DMS114 treated with DMSO at 0.1 percent for 48 hours (cell line): ENCODE data around the gene SHC4.
"Not testable (repeated sequence)": the region's sequence is repeated elsewhere in the genome, so short reads cannot be mapped to it uniquely, and the experiment has no call there.

Source experiments
- DNase-seq: peaks from one replicate; lab custom pipeline; 2025; ENCODE audit not compliant: unreplicated experiment; lab: John Stamatoyannopoulos, UW

The SHC4 gene

DNA sequence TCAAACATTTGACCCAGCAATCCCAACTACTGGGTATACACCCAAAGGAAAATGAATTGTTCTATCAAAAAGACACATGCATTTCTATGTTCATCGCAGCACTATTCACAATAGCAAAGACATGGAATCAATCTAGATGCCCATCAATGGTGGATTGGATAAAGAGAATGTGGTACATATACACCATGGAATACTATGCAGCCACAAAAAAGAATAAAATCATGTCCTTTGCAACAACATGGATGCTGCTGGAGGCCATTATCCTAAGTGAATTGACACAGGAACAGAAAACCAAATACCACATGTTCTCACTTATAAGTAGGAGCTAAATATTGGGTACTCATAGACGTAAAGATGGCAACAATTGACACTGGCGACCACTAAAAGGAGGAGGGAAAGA, 109.3 kb downstream of the SHC4 start:
- not testable (repeated sequence) for DNase-seq

DNA sequence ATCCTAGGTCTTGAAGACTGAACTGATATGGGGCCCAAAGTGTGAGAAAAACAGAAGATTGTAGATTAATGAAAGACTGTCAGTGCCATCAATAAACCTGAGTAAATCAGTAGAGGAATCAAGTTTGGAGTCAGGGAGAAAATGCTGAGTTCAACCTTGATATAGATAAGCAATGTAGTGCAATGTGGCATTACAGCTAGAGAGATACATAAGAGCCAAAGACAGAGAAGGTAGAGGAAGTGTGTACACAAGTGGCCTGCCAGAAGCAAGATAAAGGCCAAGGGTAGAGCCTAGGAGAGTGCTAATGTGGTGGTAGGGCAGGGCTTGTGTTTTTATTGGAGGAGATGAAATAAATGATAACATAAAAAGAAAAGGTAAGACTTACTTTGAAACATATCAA, 111.8 kb downstream of the SHC4 start:
- DNase-seq: no peak

DNA sequence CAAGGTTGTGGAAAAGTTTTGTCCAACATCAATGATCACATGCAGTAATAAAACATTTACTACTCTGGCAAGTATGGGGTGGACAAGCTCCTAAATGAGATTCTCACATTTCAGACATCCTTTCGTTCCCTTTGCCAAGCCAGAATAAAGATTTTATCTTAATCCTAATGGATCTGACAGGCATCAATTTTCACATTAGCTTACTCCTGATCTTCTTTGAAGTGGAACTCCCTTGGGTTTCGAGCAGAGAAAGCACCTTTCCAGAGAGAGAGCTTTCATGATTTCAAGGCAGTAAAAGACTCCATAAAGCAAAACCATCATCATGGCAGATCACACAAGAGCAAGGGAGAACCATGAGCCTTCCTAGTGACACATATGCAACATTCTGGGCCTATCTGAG, 113.1 kb downstream of the SHC4 start:
- no peak for DNase-seq

DNA sequence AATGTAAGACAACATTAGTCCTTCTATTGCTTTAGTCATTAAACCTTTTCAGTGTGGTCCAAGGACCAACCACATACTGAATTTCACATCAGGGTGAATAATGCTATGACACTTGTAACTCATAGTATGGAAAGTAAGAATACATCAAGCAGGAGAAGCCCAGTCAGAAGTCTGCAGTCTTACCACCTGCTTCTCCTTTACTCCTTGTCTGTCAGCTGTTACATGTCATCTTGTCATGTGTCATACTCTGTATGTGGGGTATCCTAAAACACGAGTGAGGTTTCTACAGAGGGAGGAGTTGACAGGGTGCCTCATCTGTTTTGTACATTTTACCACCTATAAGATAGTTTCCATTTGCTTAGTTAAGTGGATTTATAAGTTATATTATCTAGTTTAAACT, 118.6 kb downstream of the SHC4 start:
- no peak for DNase-seq

DNA sequence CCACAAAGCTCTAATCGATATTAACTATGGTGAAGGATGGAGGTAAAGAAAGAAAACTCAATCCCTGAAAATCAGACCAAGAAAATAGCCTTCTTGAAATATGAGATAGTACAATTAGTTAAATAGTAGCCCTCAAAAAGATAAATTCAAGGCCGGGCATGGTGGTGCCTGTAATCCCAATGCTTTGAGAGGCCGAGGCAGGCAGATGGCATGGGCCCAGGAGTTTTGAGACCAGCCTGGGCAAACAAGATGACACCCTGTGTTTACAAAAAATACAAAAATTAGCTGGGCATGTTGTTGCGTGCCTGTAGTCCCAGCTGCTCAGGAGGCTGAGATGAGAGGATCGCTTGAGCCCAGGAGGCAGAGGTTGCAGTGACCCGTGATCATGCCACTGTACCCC, 121.2 kb downstream of the SHC4 start:
- DNase-seq: no peak

DNA sequence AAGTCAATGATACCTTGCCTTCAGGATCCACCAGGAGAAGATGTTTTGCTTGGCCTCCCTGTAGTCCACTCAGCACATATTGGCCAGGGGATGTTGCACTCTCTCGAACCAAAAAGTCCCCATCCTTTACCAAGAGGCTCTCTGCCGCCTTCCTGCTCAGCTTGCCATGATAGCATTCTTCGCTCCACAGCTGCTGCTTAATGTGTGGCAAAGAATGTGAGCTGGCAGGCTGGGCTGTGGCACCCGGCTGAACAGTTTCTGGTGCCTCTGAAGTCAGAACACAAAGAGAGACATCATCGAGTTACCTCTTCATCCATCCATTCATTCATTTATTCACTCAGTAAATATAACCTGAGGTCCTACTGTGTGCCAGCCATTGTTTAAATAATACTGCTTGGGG, 129.0 kb downstream of the SHC4 start:
- DNase-seq: no peak

DNA sequence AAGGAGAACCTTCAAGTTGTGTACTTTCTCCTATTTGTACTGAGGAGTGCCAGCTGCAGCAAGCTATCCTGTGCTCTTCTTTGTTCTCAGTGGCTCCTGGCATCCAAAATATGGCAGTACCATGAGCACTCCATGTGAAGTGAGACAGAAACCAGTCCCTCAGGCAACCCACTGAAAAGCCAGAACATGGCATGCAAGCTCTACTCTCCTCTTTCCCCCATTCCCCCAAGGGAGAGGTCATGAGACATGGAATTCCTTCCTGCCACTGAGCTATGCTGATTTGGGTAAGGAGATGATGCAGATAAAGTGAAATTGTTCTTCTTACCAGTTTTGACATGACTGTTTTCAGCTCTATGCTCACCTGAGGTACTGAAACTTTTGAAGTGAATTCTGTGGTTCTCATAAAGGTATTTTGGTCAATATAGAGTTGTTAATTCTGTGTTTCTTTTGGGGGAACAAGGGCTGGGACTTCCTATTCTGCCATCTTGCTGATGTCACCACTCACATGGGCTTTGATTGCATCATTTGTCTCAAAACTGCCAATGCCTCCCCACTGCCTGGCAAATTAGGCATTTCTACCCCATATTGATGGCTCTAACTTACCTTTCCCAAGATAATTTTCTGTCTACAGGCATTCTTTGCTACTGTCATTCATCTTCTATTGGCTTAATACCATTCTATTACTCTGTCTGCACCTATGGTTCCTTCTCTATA, 130.0 kb downstream of the SHC4 start:
- DNase-seq: no peak

DNA sequence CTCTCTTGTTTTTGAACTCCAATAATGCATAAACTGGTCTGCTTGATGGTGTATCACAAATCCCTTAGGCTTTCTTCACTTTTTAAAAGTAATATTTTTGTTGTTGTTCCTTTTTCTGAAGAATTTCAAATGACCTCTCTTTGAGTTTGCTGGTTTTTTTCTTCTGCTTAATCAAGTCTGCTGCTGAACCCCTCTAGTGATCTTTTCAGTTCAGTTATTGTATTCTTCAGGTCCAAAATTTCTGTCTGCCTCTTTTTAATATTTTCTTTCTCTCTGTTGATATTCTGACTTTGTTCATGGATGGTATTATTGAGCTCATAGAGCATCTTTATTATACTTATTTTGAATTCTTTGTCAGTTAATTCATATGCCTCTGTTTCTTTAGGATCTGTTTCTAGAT, 131.1 kb downstream of the SHC4 start:
- no peak for DNase-seq

DNA sequence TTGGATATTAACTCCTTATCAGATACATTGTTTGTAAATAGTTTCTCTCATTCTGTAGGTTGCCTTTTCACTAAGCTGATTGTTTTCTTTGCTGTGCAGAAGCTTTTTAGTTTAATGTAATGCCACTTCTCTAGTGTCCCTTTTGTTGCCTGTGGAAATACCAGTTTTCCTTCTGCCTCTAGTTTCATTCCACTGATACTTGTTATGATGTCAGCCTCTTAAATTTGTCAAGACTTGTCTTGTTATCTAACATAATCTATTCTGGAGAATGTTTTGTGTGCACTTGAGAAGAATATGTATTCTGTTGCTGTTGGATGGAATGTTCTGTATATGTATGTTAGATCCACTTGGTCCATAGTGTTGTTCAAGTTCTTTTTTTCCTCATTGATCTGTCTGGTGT, 134.8 kb downstream of the SHC4 start:
- no peak for DNase-seq

DNA sequence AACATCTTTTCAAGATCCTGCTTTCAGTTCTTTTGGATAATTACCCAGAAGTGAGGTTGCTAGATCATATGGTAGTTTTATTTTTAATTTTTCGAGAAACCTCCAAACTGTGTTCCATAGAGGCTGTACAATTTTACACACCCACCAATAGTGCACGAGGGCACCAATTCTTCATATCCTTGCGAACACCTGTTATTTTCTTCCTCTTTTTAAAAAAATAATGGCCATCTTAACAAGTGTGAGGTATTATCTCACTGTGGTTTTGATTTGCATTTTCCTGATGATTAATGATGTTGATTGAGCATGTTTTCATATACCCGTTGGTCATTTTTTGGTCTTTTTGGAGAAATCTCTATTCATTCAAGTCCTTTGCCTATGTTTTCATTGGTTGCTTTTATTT, 135.2 kb downstream of the SHC4 start:
- no peak for DNase-seq

DNA sequence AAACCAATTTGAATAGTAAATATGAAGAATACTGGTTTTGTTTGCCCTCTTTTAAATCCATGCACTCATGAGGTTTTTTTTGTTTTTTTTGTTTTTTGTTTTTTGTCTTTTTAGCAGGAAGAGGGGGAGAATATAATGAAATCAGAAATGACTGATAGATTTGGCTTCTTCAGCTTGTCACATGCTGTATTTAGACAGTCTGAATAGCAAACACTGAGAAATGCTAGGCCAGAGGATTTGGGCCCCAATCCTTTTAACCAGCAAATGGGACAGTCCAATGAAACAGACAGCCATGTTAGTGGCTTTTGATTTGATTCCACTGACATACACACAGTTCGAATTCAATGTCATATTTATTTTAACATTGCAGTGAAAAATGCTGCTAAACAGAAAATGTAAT, 138.6 kb downstream of the SHC4 start:
- no peak for DNase-seq

DNA sequence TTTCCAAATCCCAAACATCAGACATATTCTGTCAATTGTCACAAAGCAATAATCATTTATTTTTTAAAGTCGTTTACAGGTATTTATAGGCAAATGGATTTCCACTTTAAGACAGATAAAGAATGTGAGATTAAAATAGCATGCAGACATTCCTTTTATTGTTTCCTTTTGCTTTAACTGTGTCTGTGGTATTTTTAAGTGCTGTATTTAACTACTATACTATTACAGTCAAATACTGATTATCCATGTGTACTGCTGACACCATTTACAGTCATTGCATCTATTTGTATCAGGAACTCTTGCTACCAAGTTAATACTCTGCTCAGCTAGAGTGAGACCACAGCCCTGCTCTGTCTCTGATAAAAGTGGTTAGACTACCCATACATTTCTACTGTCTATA, 140.0 kb downstream of the SHC4 start:
- DNase-seq: no peak

DNA sequence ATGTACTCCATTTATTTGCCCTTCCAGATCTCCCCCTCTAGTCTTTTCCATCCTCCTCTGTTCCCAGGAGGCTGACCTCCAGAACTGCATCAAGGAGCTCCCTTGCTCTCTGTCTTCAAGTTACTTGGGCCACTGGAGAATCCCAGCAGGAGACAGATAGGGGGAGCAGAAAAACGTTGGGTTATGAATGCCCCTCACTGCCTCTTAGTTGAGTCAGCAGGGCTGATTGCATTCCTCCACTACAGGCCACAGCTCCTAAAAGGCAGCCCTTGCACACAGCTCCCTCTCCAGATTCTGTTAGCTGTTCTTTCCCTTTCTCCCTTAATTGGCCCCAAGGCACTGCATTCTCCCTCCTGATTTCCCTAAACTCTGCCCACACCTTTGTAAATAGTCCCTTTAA, 140.5 kb downstream of the SHC4 start:
- no peak for DNase-seq

DNA sequence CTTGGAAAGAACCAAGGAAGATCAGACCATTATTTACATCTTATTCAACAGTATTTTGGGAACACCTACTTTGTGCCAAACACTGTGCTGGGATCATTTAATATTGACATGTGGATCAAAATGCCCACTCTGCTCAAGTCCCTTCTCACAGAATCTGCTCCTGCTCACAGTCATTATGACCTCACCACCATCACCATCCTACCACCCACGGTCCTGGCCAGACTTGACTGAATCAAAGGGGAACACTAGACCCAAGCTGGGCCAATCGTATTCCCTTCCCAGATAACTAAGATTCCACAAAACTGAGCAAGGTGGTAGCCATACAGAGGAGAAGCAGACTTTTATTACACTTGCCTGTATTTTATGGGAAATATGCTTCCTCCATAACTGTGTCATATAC, 149.4 kb downstream of the SHC4 start:
- DNase-seq: no peak

DNA sequence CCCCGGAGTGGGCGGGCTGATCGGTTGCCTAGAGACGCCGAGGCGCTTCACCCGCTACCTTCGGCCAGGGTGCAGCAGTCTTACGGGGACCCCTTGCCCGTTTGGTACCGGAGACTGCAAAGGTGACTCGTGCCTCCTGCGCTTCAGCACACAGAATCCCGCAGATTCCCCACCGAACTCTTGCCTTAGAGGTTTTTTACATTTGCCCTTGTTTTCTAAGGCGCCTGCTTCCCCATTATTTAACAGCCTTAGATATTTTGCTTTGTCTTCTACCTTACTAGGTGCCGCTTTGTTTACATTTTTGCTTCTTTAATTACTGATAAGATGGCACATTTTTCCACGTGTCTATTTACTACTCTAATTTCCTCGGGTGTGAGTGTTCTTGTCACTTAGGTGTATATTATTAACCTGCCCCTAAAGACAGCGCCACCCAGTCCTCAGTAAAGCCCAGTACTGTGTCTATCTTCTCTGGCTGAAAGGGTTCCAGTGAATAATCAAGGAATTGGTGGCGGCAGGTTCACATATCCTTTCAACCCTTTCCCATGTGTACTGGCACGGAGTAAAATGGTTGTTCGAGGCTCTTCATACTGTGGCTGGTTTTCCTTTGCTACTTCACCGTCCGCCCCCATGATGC, 152.3 kb downstream of the SHC4 start:
- DNase-seq: no peak

DNA sequence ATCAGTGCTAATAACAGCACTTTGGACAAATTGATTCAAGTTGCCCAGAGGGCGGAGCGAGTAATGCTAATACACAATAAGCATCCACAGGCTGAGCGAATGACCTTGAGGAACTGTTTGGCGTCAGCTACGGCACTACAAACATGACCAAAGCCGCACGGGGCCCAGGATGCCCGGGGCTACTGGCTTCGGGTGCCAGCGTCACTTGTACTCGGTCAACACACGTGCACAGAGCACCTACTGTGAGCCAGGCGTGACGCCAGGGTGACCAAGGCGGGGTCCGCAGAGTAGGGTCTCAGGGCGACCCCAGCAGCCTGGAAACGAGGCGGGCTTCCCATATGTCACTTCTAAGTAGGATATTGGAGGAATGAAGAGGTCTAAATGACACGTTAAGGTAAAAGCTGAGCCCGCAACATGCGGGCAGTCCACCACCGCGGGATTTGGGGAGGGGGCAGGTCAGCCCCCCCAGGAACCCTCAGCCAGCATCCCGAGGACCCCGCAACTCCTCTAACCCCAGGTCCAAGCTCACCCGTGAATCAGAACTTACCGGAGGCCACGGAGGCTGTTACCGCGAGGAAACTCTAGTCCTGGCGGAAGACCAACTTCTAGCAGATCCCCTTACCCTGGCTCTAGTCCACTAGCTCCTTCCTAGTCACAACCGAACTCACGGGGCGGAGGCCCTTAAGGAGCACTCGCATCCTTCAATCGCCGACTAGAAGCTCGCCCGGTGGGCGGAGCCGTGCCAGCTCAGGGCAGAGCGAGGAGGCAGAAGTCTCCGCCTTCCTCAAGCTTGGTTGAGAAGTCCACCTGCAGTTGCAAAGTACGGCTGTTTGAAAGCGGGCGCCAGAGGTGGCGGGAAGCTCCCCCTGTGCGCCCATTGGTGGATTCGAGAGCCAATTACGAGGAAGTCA, 153.1 kb downstream of the SHC4 start, which contains the start of gene CEP152:
Gene CEP152 (minus strand): TSS at position 656 of the 911 bp plus-strand sequence. CDS start 5,420 bp downstream, outside the sequence.
- DNase-seq: peak; percentile 97

DNA sequence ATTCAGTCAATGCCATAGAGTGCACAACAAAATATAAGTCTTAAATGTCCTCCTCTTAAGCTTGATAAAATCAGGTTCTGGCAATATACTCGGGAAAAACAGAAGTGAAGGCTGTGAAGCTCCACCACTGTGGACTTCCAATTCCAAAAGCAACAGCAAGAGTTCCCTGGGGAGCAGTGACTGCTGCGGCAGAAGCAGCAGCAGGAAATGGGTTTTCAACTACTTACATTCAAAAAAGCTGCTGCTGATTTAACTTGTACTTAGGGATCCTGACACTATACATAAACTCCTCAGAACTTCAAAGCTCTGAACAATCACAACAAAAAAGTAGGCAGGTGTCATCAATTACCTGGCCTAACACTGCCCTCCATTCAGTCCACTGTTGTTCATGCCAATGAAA, 157.6 kb downstream of the SHC4 start:
- DNase-seq: no peak

DNA sequence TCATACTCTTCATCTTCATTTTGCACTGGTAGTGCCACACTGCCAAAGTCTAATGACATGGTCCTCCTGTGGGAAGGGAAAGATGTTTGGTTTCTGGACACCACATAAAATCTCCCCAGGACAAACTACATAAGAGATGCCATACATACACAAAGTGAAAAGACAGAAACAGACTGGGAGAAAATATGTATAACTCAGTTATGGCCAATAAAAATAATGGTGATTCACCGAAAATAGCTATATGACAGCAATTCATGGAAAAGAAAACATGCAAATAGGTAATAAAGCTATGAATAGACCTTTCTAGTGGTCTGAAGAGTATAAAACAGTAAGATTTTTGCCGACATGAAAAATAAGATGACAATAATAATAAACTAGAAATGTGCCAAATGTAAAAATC, 158.1 kb downstream of the SHC4 start:
- DNase-seq: no peak

DNA sequence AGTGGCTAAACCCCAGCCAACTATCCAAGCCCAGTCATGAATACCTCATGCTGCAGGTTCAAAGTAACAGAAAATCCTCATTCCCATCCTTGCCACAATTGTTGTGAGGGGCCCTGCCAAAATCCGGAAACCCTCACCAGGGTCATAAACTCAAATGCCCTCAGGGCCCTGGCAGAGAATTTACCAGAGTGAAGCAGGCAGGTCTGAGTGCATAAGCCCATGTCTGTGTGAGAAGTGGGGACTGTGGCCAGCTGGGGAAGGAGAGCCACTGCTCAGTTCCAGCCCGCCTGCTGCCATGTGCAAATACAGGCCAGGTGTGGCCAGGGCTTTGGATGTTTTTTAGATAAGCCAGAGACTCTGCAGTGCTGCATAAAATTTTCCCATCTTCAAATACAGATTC, 159.8 kb downstream of the SHC4 start:
- no peak for DNase-seq

DNA sequence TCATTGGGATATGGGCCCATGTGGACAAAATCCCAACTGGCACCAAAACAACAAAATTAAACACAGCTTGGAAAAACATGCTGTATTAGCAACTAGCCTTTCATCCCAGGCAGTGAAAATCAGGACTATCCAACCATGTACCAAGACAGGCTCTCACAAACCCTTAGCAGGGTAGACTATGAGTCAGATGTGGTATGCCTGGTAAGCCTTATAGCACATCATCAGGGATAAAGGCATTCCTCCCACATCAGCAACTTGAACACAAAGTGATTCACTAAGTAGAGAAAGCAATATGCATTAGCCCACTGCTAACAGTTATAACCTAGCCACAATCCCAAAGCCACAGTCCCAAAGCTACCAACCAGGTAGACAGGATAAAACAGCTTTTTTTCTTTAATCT, 160.9 kb downstream of the SHC4 start:
- DNase-seq: no peak

DNA sequence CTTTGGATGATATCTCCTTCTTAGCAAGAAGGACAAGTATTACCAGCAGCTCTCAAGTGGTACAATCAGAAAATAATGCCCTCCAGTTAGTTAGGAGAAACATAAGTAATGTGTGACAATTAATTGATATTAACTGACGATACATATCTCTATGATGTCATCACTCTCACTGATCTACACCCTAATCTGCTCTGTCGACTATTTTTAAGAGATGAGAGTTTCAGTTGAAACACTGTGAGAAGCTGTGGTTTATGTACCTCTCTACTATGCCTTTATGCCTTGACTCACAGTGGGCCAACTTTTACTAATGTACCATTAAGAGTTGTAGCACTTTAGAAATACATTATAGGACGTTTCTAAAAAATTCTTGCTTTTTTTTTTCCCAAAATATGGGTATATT, 161.5 kb downstream of the SHC4 start:
- no peak for DNase-seq
